ENCODE data around the gene C16orf78.

GRCh38 chr16:49409121-49409520 lies 35.5 kb downstream of the C16orf78 start:
- TF ChIP-seq, protein P1, sequence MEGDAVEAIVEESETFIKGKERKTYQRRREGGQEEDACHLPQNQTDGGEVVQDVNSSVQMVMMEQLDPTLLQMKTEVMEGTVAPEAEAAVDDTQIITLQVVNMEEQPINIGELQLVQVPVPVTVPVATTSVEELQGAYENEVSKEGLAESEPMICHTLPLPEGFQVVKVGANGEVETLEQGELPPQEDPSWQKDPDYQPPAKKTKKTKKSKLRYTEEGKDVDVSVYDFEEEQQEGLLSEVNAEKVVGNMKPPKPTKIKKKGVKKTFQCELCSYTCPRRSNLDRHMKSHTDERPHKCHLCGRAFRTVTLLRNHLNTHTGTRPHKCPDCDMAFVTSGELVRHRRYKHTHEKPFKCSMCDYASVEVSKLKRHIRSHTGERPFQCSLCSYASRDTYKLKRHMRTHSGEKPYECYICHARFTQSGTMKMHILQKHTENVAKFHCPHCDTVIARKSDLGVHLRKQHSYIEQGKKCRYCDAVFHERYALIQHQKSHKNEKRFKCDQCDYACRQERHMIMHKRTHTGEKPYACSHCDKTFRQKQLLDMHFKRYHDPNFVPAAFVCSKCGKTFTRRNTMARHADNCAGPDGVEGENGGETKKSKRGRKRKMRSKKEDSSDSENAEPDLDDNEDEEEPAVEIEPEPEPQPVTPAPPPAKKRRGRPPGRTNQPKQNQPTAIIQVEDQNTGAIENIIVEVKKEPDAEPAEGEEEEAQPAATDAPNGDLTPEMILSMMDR (IDR thresholded peaks at IDR 0.05; ENCODE audit: control extremely low read depth in 1 of 3, insufficient read depth in 1 of 3, low read depth in 1 of 3, low read length in 3 of 3), result no peak
- no peak for TF ChIP-seq ZNF274 (IDR thresholded peaks at IDR 0.05; ENCODE audit: borderline replicate concordance, extremely low read depth, low read length)
- no peak for TF ChIP-seq EZH2 (IDR thresholded peaks at IDR 0.05; ENCODE audit: low read depth, low read length, severe bottlenecking)
- TF ChIP-seq RBBP5 (IDR thresholded peaks at IDR 0.05; ENCODE audit: borderline replicate concordance, low read depth, low read length), result no peak
- no peak for TF ChIP-seq POLR2A (IDR thresholded peaks at IDR 0.05; ENCODE audit: control extremely low read depth in 1 of 2, low read depth in 2 of 2, low read length in 2 of 2)
- TF ChIP-seq RNF2 (IDR thresholded peaks at IDR 0.05; ENCODE audit: borderline replicate concordance, low read depth, low read length, missing control alignments, poor library complexity, severe bottlenecking), result no peak
- TF ChIP-seq CEBPB (IDR thresholded peaks at IDR 0.05; ENCODE audit: low read depth, low read length), result no peak
- TF ChIP-seq TBP (IDR thresholded peaks at IDR 0.05; ENCODE audit: low read depth, low read length), result no peak
- no peak for TF ChIP-seq JUND (IDR thresholded peaks at IDR 0.05; ENCODE audit: low read length)
- no peak for TF ChIP-seq EP300 (IDR thresholded peaks at IDR 0.05; ENCODE audit: borderline replicate concordance in 1 of 2, low read depth in 2 of 2, low read length in 2 of 2)
- no peak for TF ChIP-seq PHF8 (conservative IDR thresholded peaks at IDR 0.05; ENCODE audit: low read depth, low read length)
- TF ChIP-seq KDM5A (IDR thresholded peaks at IDR 0.05; ENCODE audit: low read length), result no peak
- TF ChIP-seq YY1 (IDR thresholded peaks at IDR 0.05; ENCODE audit: low read depth, low read length), result no peak
- TF ChIP-seq BCL11A (IDR thresholded peaks at IDR 0.05; ENCODE audit: low read depth in 2 of 2, low read length in 2 of 2), result no peak
